Muscle of leg (tissue), 11 donors: Measurements from ENCODE around the gene CAMKK1. TPM values are rescaled to one million over a fixed set of nuclear protein-coding genes. Genes with fewer than 3 reads are reported as not detected.
A peak's percentile ranks its signal among the peaks of the same experiment; 100 is the strongest.

ENCODE experiments used
- DNase-seq: peaks from one replicate; pipeline ENCODE4 v3.0.0; 2013
- H3K27ac ChIP-seq: one replicate; pipeline ENCODE4 v1.5.1; 2013; ENCODE audit warnings: mild to moderate bottlenecking, low read length, control low read depth
- H3K27me3 ChIP-seq: one replicate; pipeline ENCODE4 v1.6.1; 2013; ENCODE audit warnings: low read length; ENCODE audit not compliant: control insufficient read depth, insufficient read depth
- H3K36me3 ChIP-seq: one replicate; pipeline ENCODE4 v1.6.1; 2013; ENCODE audit warnings: low read length; ENCODE audit not compliant: control insufficient read depth, insufficient read depth
- H3K4me1 ChIP-seq: one replicate; pipeline ENCODE4 v1.6.1; 2013; ENCODE audit warnings: low read length; ENCODE audit not compliant: control insufficient read depth, insufficient read depth
- H3K4me3 ChIP-seq: one replicate; pipeline ENCODE4 v1.5.1; 2013; ENCODE audit warnings: low read length, control low read depth
- H3K9me3 ChIP-seq: replicated peaks from 2 replicates; pipeline ENCODE4 v1.6.1; 2013; ENCODE audit warnings: low read depth, low read length; ENCODE audit not compliant: control insufficient read depth
- WGBS: methylation state at CpG from one replicate; pipeline ENCODE4 v1.1.5; 2013; ENCODE audit warnings: missing lambda C conversion rate; ENCODE audit not compliant: insufficient coverage; 5-methylcytosine and 5-hydroxymethylcytosine counted together
- polyA plus RNA-seq, 8 donors: library from polyadenylated mRNA; unstranded; fragments of 120-200 nt; gene quantifications; one replicate each; pipeline versions ENCODE4 v1.2.1 to v1.2.3, GENCODE V29; 2013; ENCODE audit warnings: inconsistent platforms in 1 of 8, low replicate concordance in 1 of 8; ENCODE audit not compliant: insufficient read length in 8 of 8, insufficient read depth in 1 of 8
- total RNA-seq: library from RNA; stranded (reverse); fragments of 120-200 nt; gene quantifications from one replicate; pipeline ENCODE4 v1.2.4, GENCODE V29; 2013

The CAMKK1 gene
- total and polyA plus RNA-seq, 9 donors = 5.9 to 9.5 (median 7.6) TPM

- peak; percentile 48 for DNase-seq
- peaks cover 11% of the 10 kb centered on the region for H3K36me3 ChIP-seq
- H3K9me3 ChIP-seq = no peaks in the 10 kb centered on the region
- peaks cover 81% of the 10 kb centered on the region for H3K4me1 ChIP-seq
- H3K27ac ChIP-seq = peak overlapping the region; percentile 94
- H3K27me3 ChIP-seq = peaks cover 2% of the 10 kb centered on the region
- 61% methylated on average over 15 of the region's 17 CpGs for WGBS
- no peak overlapping the region for H3K4me3 ChIP-seq
Measured at GRCh38 chr17:3889325-3890012, 3.4 kb downstream of the CAMKK1 start.

- peaks cover 2% of the 10 kb centered on the region for H3K27me3 ChIP-seq
- 19% methylated on average over 46 of the region's 50 CpGs for WGBS
- DNase-seq = peak; percentile 97
- no peak overlapping the region for H3K4me3 ChIP-seq
- H3K36me3 ChIP-seq = peaks cover 17% of the 10 kb centered on the region
- H3K9me3 ChIP-seq = no peaks in the 10 kb centered on the region
- peak overlapping the region; percentile 94 for H3K27ac ChIP-seq
- H3K4me1 ChIP-seq = peaks cover 72% of the 10 kb centered on the region
Measured at GRCh38 chr17:3888343-3889171, 4.3 kb downstream of the CAMKK1 start.

GRCh38 chr17:3887804-3888203, 5.0 kb downstream of the CAMKK1 start:
- Histone ChIP-seq H3K36me3 (peaks cover 21% of the 10 kb centered on the region), H3K4me3 (no peak overlapping the region), H3K27me3 (peaks cover 2% of the 10 kb centered on the region), H3K4me1 (peaks cover 67% of the 10 kb centered on the region), H3K27ac (peak overlapping the region; percentile 94), H3K9me3 (no peaks in the 10 kb centered on the region)
- DNase-seq = peak; percentile 67
- 43% methylated on average over 3 of the region's 9 CpGs for WGBS

GRCh38 chr17:3887394-3887793, 5.5 kb downstream of the CAMKK1 start:
- peak overlapping the region; percentile 94 for H3K27ac ChIP-seq
- no peak for DNase-seq
- H3K9me3 ChIP-seq = no peaks in the 10 kb centered on the region
- H3K4me1 ChIP-seq = peaks cover 67% of the 10 kb centered on the region
- WGBS = 94% methylated on average over 1 of the region's 2 CpGs
- no peak overlapping the region for H3K4me3 ChIP-seq
- H3K36me3 ChIP-seq = peaks cover 25% of the 10 kb centered on the region
- peaks cover 2% of the 10 kb centered on the region for H3K27me3 ChIP-seq

- peaks cover 2% of the 10 kb centered on the region for H3K27me3 ChIP-seq
- peaks cover 61% of the 10 kb centered on the region for H3K4me1 ChIP-seq
- 63% methylated on average over 8 of the region's 10 CpGs for WGBS
- no peak overlapping the region for H3K4me3 ChIP-seq
- no peaks in the 10 kb centered on the region for H3K9me3 ChIP-seq
- peak; percentile 82 for DNase-seq
- peaks cover 30% of the 10 kb centered on the region for H3K36me3 ChIP-seq
- peak overlapping the region; percentile 94 for H3K27ac ChIP-seq
Measured at GRCh38 chr17:3886776-3887175, 6.1 kb downstream of the CAMKK1 start.

GRCh38 chr17:3885970-3886369, 6.9 kb downstream of the CAMKK1 start:
- H3K4me1 ChIP-seq = peaks cover 53% of the 10 kb centered on the region
- DNase-seq = no peak
- no peak overlapping the region for H3K4me3 ChIP-seq
- peaks cover 33% of the 10 kb centered on the region for H3K36me3 ChIP-seq
- H3K27me3 ChIP-seq = peaks cover 2% of the 10 kb centered on the region
- no peak overlapping the region for H3K27ac ChIP-seq
- H3K9me3 ChIP-seq = no peaks in the 10 kb centered on the region
- 94% methylated on average over 4 of the region's 4 CpGs for WGBS

GRCh38 chr17:3885271-3885670, 7.6 kb downstream of the CAMKK1 start:
- 58% methylated on average over 13 of the region's 14 CpGs for WGBS

GRCh38 chr17:3884188-3884587, 8.7 kb downstream of the CAMKK1 start:
- Histone ChIP-seq H3K9me3 (no peaks in the 10 kb centered on the region), H3K4me1 (peaks cover 49% of the 10 kb centered on the region)
- WGBS = 79% methylated on average over 11 of the region's 12 CpGs

More at GRCh38 chr17:3885271-3885670, 7.6 kb downstream of the CAMKK1 start:
- Histone ChIP-seq H3K9me3 (no peaks in the 10 kb centered on the region), H3K27me3 (peaks cover 2% of the 10 kb centered on the region), H3K27ac (no peak overlapping the region), H3K4me3 (no peak overlapping the region), H3K36me3 (peaks cover 33% of the 10 kb centered on the region), H3K4me1 (peaks cover 49% of the 10 kb centered on the region)
- DNase-seq = no peak

GRCh38 chr17:3882276-3882675, 10.6 kb downstream of the CAMKK1 start:
- H3K36me3 ChIP-seq = peaks cover 35% of the 10 kb centered on the region
- WGBS = 72% methylated on average over 3 of the region's 4 CpGs

More at GRCh38 chr17:3884188-3884587, 8.7 kb downstream of the CAMKK1 start:
- H3K27me3 ChIP-seq = peaks cover 2% of the 10 kb centered on the region
- H3K27ac ChIP-seq = no peak overlapping the region
- H3K36me3 ChIP-seq = peaks cover 33% of the 10 kb centered on the region
- no peak overlapping the region for H3K4me3 ChIP-seq
- no peak for DNase-seq

GRCh38 chr17:3880983-3881382, 11.9 kb downstream of the CAMKK1 start:
- H3K9me3 ChIP-seq = no peaks in the 10 kb centered on the region
- WGBS = 80% methylated on average over 7 of the region's 7 CpGs
- peaks cover 40% of the 10 kb centered on the region for H3K4me1 ChIP-seq
- peaks cover 40% of the 10 kb centered on the region for H3K36me3 ChIP-seq
- no peak overlapping the region for H3K4me3 ChIP-seq
- no peak for DNase-seq
- H3K27ac ChIP-seq = no peak overlapping the region
- peaks cover 2% of the 10 kb centered on the region for H3K27me3 ChIP-seq

More at GRCh38 chr17:3882276-3882675, 10.6 kb downstream of the CAMKK1 start:
- Histone ChIP-seq H3K9me3 (no peaks in the 10 kb centered on the region), H3K4me1 (peaks cover 45% of the 10 kb centered on the region), H3K4me3 (no peak overlapping the region), H3K27ac (no peak overlapping the region), H3K27me3 (peaks cover 2% of the 10 kb centered on the region)
- no peak for DNase-seq
